Neural crest cell (in vitro differentiated cells): ENCODE data around the gene DENND1A. TPM values are rescaled to one million over a fixed set of nuclear protein-coding genes. Genes with fewer than 3 reads are reported as not detected.

Experiments used
- DNase-seq: peaks from one replicate; pipeline ENCODE4 v3.0.0; 2021; ENCODE audit warnings: low read depth, mixed read lengths, low spot score
- H3K27ac Mint-ChIP-seq: one replicate; pipeline ENCODE4 v1.8.0; 2021; ENCODE audit warnings: mild to moderate bottlenecking, mixed read lengths; ENCODE audit not compliant: unreplicated experiment
- H3K27me3 Mint-ChIP-seq: 2 replicates; pipeline ENCODE4 v1.8.0; 2021; ENCODE audit warnings: low read depth, mild to moderate bottlenecking, mixed read lengths
- H3K36me3 Mint-ChIP-seq: 2 replicates; pipeline ENCODE4 v1.8.0; 2021; ENCODE audit warnings: low read depth, mild to moderate bottlenecking, mixed read lengths
- H3K4me1 Mint-ChIP-seq: 2 replicates; pipeline ENCODE4 v1.8.0; 2021; ENCODE audit warnings: mixed read lengths
- H3K4me3 Mint-ChIP-seq: one replicate; pipeline ENCODE4 v1.8.0; 2021; ENCODE audit warnings: mild to moderate bottlenecking, mixed read lengths
- H3K9me3 Mint-ChIP-seq: 2 replicates; pipeline ENCODE4 v1.8.0; 2021; ENCODE audit warnings: mixed read lengths
- total RNA-seq: library from RNA; stranded (reverse); gene quantifications from 2 replicates; pipeline ENCODE4 v1.2.1, GENCODE V29; 2021
- TF ChIP-seq, protein P1 (sequence below): fragments of 200-600 bp; sonication (generic); conservative IDR thresholded peaks from 2 replicates; pipeline ENCODE4 v1.5.0; 2021; ENCODE audit warnings: antibody characterized with exemption, mild to moderate bottlenecking

The DENND1A gene
- total RNA-seq, 1 donor from 2014 or later, result 17.8 TPM

GRCh38 chr9:123457583-123457982, 472.3 kb downstream of the DENND1A start:
- Mint-ChIP-seq H3K4me1 (peaks cover 43% of the 10 kb centered on the region), H3K9me3 (no peaks in the 10 kb centered on the region), H3K4me3 (no peak overlapping the region), H3K36me3 (no peaks in the 10 kb centered on the region), H3K27me3 (no peaks in the 10 kb centered on the region), H3K27ac (no peak overlapping the region)
- peak; percentile 17 for DNase-seq
- TF ChIP-seq, protein P1, sequence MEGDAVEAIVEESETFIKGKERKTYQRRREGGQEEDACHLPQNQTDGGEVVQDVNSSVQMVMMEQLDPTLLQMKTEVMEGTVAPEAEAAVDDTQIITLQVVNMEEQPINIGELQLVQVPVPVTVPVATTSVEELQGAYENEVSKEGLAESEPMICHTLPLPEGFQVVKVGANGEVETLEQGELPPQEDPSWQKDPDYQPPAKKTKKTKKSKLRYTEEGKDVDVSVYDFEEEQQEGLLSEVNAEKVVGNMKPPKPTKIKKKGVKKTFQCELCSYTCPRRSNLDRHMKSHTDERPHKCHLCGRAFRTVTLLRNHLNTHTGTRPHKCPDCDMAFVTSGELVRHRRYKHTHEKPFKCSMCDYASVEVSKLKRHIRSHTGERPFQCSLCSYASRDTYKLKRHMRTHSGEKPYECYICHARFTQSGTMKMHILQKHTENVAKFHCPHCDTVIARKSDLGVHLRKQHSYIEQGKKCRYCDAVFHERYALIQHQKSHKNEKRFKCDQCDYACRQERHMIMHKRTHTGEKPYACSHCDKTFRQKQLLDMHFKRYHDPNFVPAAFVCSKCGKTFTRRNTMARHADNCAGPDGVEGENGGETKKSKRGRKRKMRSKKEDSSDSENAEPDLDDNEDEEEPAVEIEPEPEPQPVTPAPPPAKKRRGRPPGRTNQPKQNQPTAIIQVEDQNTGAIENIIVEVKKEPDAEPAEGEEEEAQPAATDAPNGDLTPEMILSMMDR, result no peak

DNA sequence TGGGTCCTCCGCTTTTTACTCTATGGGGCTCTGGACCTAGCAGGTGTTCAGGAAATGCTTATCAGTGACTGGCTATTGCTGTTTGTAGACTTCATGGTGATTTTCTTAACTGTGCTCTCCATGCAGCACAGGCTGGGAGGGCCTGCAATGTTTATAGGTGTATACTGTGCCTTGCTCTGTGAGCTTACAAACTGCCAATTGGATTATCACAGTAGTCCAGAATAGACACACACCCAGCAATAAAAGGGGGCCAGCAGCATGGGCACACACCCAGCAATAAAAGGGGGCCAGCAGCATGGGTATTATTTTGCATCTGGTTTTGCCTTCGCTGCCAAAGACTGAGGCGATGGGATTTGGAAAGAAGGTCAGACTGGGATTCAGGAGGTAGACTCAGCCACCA, 473.9 kb downstream of the DENND1A start:
- H3K27me3 Mint-ChIP-seq, result no peaks in the 10 kb centered on the region
- H3K4me3 Mint-ChIP-seq, result no peak overlapping the region
- H3K4me1 Mint-ChIP-seq, result peaks cover 43% of the 10 kb centered on the region
- DNase-seq, result no peak
- TF ChIP-seq, protein P1, result no peak
- no peaks in the 10 kb centered on the region for H3K9me3 Mint-ChIP-seq
- H3K36me3 Mint-ChIP-seq, result no peaks in the 10 kb centered on the region
- H3K27ac Mint-ChIP-seq, result no peak overlapping the region

GRCh38 chr9:123455187-123455586, 474.7 kb downstream of the DENND1A start:
- no peak overlapping the region for H3K4me3 Mint-ChIP-seq
- TF ChIP-seq, protein P1, result no peak
- H3K36me3 Mint-ChIP-seq, result no peaks in the 10 kb centered on the region
- peaks cover 40% of the 10 kb centered on the region for H3K4me1 Mint-ChIP-seq
- no peaks in the 10 kb centered on the region for H3K9me3 Mint-ChIP-seq
- no peak for DNase-seq
- H3K27ac Mint-ChIP-seq, result peak overlapping the region; percentile 95
- no peaks in the 10 kb centered on the region for H3K27me3 Mint-ChIP-seq

DNA sequence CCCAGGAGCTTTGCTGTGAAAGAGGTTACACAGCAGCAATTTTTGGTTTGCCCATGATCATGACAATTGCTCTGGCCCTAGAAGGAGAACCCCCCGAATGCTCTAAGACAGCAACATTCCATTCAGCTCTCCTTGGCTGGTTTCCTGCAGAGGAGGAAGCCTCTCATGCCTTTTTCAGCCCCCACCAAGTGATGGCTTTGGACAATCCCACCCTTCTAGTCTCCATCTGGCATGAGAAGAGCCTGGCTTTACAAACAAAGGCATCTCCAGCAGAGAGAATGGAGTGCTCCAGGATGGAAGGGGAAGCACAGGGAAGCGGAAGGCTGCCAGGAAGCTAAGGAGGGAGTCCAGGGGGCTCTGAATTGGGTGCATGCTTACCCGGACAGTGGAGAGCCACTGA, 475.6 kb downstream of the DENND1A start:
- H3K4me1 Mint-ChIP-seq, result peaks cover 40% of the 10 kb centered on the region
- no peak for DNase-seq
- peak overlapping the region; percentile 86 for H3K27ac Mint-ChIP-seq
- H3K4me3 Mint-ChIP-seq, result no peak overlapping the region
- TF ChIP-seq, protein P1, result no peak
- no peaks in the 10 kb centered on the region for H3K9me3 Mint-ChIP-seq
- no peaks in the 10 kb centered on the region for H3K36me3 Mint-ChIP-seq
- no peaks in the 10 kb centered on the region for H3K27me3 Mint-ChIP-seq

GRCh38 chr9:123453831-123454321, 476.1 kb downstream of the DENND1A start:
- Mint-ChIP-seq H3K27me3 (no peaks in the 10 kb centered on the region), H3K4me1 (peaks cover 40% of the 10 kb centered on the region), H3K9me3 (no peaks in the 10 kb centered on the region), H3K4me3 (no peak overlapping the region), H3K36me3 (no peaks in the 10 kb centered on the region), H3K27ac (peak overlapping the region; percentile 86)
- DNase-seq, result peak; percentile 26
- TF ChIP-seq, protein P1, result no peak
